ENCODE measurements around the gene PTN.

- TF ChIP-seq CTCF (IDR thresholded peaks at IDR 0.05; ENCODE audit: insufficient read depth, low read length, poor library complexity, severe bottlenecking) (no peak), EZH2phosphoT487 (conservative IDR thresholded peaks at IDR 0.05; ENCODE audit: low read length) (no peak)
Measured at GRCh38 chr7:137206770-137207169, 136.8 kb downstream of the PTN start.

Data from SU-DHL-6 (cell line).